GM12878 (cell line): ENCODE results near the gene B3GALT5.

Experiments
- EED ChIP-seq: sonication (generic); IDR thresholded peaks from 2 replicates; pipeline ENCODE4 v1.6.1; 2016; ENCODE audit warnings: antibody characterized with exemption, low read depth
- ETV6 ChIP-seq, 2 experiments: fragments of 450-650 bp in 1 of 2; IDR thresholded peaks in 1 of 2; conservative IDR thresholded peaks in 1 of 2; 2 replicates each; pipeline ENCODE4 v1.6.1; 2014; ENCODE audit warnings: antibody characterized with exemption in 1 of 2, borderline replicate concordance in 1 of 2, low read depth in 1 of 2, mild to moderate bottlenecking in 1 of 2, moderate library complexity in 1 of 2
- FOXM1 ChIP-seq: IDR thresholded peaks from 2 replicates; pipeline ENCODE4 v1.6.1; 2012; ENCODE audit warnings: low read depth, mild to moderate bottlenecking, inconsistent platforms, low read length, moderate library complexity
- GATAD2B ChIP-seq: fragments of 450-650 bp; conservative IDR thresholded peaks from 2 replicates; pipeline ENCODE4 v1.6.1; 2017; ENCODE audit warnings: low read depth, mild to moderate bottlenecking, moderate library complexity
- POLR2A ChIP-seq: IDR thresholded peaks from 2 replicates; pipeline ENCODE4 v1.6.1; 2011; ENCODE audit warnings: low read depth, mild to moderate bottlenecking, low read length
- RAD21 ChIP-seq: IDR thresholded peaks from 2 replicates; pipeline ENCODE4 v1.6.1; 2011; ENCODE audit warnings: mild to moderate bottlenecking, low read depth, low read length, moderate library complexity; ENCODE audit not compliant: insufficient read depth
- RBBP5 ChIP-seq: fragments of 200-600 bp; sonication (generic); conservative IDR thresholded peaks from 2 replicates; pipeline ENCODE4 v1.6.1; 2016
- SP1 ChIP-seq: IDR thresholded peaks from one replicate; pipeline ENCODE4 v1.6.1; 2011; ENCODE audit warnings: low read depth, low read length
- SPI1 ChIP-seq: IDR thresholded peaks from 2 replicates; pipeline ENCODE4 v1.6.1; 2011; ENCODE audit warnings: low read depth, mild to moderate bottlenecking, low read length, moderate library complexity, borderline replicate concordance; ENCODE audit not compliant: insufficient read depth
- TCF12 ChIP-seq: IDR thresholded peaks from 2 replicates; pipeline ENCODE4 v1.6.1; 2011; ENCODE audit warnings: low read depth, mild to moderate bottlenecking, low read length
- TF ChIP-seq, protein P1 (sequence below), 3 experiments: IDR thresholded peaks in 2 of 3; conservative IDR thresholded peaks in 1 of 3; 2 replicates each; pipeline ENCODE4 v1.5.1; 2011; ENCODE audit warnings: low read depth in 3 of 3, low read length in 3 of 3, mild to moderate bottlenecking in 3 of 3, control low read depth in 2 of 3, moderate library complexity in 2 of 3, inconsistent platforms in 1 of 3, mixed read lengths in 1 of 3; ENCODE audit not compliant: control insufficient read depth in 2 of 3, insufficient read depth in 1 of 3; ENCODE audit errors: extremely low read depth in 1 of 3
- TF ChIP-seq, protein P2 (sequence below): IDR thresholded peaks from 2 replicates; pipeline ENCODE4 v1.6.1; 2012; ENCODE audit warnings: mild to moderate bottlenecking, low read depth, low read length
- TF ChIP-seq, protein P3 (sequence below): fragments of 450-650 bp; formaldehyde crosslinking; IDR thresholded peaks from 2 replicates; pipeline ENCODE4 v1.5.0; 2022; ENCODE audit warnings: mild to moderate bottlenecking, missing genetic modification characterization

DNA sequence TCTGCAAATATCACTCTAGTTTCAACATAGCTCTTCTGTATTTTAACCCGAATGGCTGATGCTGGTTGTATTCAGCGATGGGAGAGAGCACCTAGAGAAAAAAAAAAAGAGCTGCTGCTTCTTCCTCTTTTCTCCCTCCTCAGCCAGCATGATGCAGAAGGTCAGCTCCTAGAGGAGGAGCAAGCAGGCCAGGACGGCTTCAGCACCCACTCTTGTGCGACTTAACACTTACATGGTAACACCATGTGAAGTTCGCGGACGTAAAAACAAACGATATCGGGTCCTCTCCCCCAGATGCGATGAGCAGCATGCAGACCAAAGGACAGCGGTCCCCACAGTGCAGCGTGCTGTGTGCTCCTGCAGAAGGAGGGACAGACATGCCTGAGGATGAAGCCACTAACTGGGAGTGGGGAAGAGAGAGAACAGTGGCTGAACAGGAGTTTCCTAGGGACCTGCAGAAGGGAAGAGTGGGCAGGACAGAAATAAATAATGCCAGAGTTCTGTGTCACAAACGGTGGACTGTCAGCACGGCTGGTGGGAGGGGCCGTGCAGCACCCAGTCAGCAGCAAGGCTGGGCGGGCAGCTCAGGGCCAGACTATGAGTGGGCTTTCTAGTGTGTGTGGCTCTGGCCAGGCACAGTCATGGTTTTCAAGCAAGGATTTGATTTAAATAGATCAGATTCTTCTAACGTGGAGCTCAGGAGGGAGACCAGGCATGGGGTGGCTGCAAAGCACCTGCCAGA, 11.4 kb upstream of the B3GALT5 start:
- no peak for TF ChIP-seq RBBP5
- TF ChIP-seq FOXM1: no peak
- TF ChIP-seq, protein P1, sequence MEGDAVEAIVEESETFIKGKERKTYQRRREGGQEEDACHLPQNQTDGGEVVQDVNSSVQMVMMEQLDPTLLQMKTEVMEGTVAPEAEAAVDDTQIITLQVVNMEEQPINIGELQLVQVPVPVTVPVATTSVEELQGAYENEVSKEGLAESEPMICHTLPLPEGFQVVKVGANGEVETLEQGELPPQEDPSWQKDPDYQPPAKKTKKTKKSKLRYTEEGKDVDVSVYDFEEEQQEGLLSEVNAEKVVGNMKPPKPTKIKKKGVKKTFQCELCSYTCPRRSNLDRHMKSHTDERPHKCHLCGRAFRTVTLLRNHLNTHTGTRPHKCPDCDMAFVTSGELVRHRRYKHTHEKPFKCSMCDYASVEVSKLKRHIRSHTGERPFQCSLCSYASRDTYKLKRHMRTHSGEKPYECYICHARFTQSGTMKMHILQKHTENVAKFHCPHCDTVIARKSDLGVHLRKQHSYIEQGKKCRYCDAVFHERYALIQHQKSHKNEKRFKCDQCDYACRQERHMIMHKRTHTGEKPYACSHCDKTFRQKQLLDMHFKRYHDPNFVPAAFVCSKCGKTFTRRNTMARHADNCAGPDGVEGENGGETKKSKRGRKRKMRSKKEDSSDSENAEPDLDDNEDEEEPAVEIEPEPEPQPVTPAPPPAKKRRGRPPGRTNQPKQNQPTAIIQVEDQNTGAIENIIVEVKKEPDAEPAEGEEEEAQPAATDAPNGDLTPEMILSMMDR (IDR thresholded peaks at IDR 0.05 in 2 of 3, conservative IDR thresholded peaks at IDR 0.05 in 1 of 3; ENCODE audit: control insufficient read depth in 2 of 3, extremely low read depth in 1 of 3, insufficient read depth in 1 of 3, low read depth in 3 of 3, low read length in 3 of 3): no peak
- TF ChIP-seq SPI1: no peak
- TF ChIP-seq ETV6 (conservative IDR thresholded peaks at IDR 0.05 in 1 of 2, IDR thresholded peaks at IDR 0.05 in 1 of 2; ENCODE audit: borderline replicate concordance in 1 of 2, low read depth in 1 of 2): no peak
- TF ChIP-seq TCF12: no peak
- TF ChIP-seq POLR2A: no peak
- TF ChIP-seq SP1: no peak
- no peak for TF ChIP-seq GATAD2B
- TF ChIP-seq EED: no peak
- TF ChIP-seq, protein P2, sequence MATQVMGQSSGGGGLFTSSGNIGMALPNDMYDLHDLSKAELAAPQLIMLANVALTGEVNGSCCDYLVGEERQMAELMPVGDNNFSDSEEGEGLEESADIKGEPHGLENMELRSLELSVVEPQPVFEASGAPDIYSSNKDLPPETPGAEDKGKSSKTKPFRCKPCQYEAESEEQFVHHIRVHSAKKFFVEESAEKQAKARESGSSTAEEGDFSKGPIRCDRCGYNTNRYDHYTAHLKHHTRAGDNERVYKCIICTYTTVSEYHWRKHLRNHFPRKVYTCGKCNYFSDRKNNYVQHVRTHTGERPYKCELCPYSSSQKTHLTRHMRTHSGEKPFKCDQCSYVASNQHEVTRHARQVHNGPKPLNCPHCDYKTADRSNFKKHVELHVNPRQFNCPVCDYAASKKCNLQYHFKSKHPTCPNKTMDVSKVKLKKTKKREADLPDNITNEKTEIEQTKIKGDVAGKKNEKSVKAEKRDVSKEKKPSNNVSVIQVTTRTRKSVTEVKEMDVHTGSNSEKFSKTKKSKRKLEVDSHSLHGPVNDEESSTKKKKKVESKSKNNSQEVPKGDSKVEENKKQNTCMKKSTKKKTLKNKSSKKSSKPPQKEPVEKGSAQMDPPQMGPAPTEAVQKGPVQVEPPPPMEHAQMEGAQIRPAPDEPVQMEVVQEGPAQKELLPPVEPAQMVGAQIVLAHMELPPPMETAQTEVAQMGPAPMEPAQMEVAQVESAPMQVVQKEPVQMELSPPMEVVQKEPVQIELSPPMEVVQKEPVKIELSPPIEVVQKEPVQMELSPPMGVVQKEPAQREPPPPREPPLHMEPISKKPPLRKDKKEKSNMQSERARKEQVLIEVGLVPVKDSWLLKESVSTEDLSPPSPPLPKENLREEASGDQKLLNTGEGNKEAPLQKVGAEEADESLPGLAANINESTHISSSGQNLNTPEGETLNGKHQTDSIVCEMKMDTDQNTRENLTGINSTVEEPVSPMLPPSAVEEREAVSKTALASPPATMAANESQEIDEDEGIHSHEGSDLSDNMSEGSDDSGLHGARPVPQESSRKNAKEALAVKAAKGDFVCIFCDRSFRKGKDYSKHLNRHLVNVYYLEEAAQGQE: no peak
- TF ChIP-seq, protein P3, sequence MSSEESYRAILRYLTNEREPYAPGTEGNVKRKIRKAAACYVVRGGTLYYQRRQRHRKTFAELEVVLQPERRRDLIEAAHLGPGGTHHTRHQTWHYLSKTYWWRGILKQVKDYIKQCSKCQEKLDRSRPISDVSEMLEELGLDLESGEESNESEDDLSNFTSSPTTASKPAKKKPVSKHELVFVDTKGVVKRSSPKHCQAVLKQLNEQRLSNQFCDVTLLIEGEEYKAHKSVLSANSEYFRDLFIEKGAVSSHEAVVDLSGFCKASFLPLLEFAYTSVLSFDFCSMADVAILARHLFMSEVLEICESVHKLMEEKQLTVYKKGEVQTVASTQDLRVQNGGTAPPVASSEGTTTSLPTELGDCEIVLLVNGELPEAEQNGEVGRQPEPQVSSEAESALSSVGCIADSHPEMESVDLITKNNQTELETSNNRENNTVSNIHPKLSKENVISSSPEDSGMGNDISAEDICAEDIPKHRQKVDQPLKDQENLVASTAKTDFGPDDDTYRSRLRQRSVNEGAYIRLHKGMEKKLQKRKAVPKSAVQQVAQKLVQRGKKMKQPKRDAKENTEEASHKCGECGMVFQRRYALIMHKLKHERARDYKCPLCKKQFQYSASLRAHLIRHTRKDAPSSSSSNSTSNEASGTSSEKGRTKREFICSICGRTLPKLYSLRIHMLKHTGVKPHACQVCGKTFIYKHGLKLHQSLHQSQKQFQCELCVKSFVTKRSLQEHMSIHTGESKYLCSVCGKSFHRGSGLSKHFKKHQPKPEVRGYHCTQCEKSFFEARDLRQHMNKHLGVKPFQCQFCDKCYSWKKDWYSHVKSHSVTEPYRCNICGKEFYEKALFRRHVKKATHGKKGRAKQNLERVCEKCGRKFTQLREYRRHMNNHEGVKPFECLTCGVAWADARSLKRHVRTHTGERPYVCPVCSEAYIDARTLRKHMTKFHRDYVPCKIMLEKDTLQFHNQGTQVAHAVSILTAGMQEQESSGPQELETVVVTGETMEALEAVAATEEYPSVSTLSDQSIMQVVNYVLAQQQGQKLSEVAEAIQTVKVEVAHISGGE: no peak
- no peak for TF ChIP-seq RAD21
